Vagina (tissue), 2 donors: ENCODE data around the gene AGFG1.

ENCODE experiments used
- POLR2AphosphoS5 ChIP-seq, 2 donors: sonication (generic); formaldehyde crosslinking; IDR thresholded peaks; one replicate each; pipeline ENCODE4 v1.9.0; 2017; ENCODE audit warnings: antibody characterized with exemption in 2 of 2, mild to moderate bottlenecking in 2 of 2, low read depth in 1 of 2; ENCODE audit not compliant: insufficient read depth in 1 of 2
- TF ChIP-seq, protein P1 (sequence below), 3 experiments: fragments of 450-650 bp in 2 of 3; fragments of 200-600 bp in 1 of 3; sonication (generic) in 1 of 3; IDR thresholded peaks; one replicate each; pipeline ENCODE4 v1.5.1; 2017 to 2019; ENCODE audit warnings: antibody characterized with exemption in 3 of 3, mild to moderate bottlenecking in 2 of 3, moderate library complexity in 2 of 3

- TF ChIP-seq, protein P1, sequence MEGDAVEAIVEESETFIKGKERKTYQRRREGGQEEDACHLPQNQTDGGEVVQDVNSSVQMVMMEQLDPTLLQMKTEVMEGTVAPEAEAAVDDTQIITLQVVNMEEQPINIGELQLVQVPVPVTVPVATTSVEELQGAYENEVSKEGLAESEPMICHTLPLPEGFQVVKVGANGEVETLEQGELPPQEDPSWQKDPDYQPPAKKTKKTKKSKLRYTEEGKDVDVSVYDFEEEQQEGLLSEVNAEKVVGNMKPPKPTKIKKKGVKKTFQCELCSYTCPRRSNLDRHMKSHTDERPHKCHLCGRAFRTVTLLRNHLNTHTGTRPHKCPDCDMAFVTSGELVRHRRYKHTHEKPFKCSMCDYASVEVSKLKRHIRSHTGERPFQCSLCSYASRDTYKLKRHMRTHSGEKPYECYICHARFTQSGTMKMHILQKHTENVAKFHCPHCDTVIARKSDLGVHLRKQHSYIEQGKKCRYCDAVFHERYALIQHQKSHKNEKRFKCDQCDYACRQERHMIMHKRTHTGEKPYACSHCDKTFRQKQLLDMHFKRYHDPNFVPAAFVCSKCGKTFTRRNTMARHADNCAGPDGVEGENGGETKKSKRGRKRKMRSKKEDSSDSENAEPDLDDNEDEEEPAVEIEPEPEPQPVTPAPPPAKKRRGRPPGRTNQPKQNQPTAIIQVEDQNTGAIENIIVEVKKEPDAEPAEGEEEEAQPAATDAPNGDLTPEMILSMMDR (IDR thresholded peaks at IDR 0.05) = no peak
- TF ChIP-seq POLR2AphosphoS5 (IDR thresholded peaks at IDR 0.05; ENCODE audit: insufficient read depth in 1 of 2, low read depth in 1 of 2) = no peak
Observed at GRCh38 chr2:227566012-227566411, 94.1 kb downstream of the AGFG1 start.
